Activated CD8-positive, alpha-beta T cell treated with anti-CD3 and anti-CD28 coated beads for 36 hours (primary cell): Measurements from ENCODE around the gene LYZ. TPM values are rescaled to one million over a fixed set of nuclear protein-coding genes. Genes with fewer than 3 reads are reported as not detected.
"Not testable (repeated sequence)": the region's sequence is repeated elsewhere in the genome, so short reads cannot be mapped to it uniquely, and the experiment has no call there.

ENCODE experiments used
- ATAC-seq: fragments of 200-7000 bp; cut with Tn5 transposase; one replicate; pipeline ENCODE4 v1.10.0; 2021; ENCODE audit warnings: mild to moderate bottlenecking, moderate library complexity
- CTCF ChIA-PET: fragments of 350-600 bp; sonication (Branson Sonifier 250); formaldehyde crosslinking; loops from one replicate; lab custom pipeline; 2021; ENCODE audit warnings: antibody characterized with exemption; lab: Charles Lee
- POLR2A ChIA-PET: fragments of 350-600 bp; sonication (Branson Sonifier 250); formaldehyde crosslinking; loops from one replicate; lab custom pipeline; 2021; ENCODE audit warnings: antibody characterized with exemption; lab: Charles Lee
- DNase-seq: peaks from one replicate; pipeline ENCODE4 v3.0.0-alpha.2; 2020
- H3K27ac Mint-ChIP-seq: one replicate; pipeline ENCODE4 v1.8.0; 2021; ENCODE audit warnings: mild to moderate bottlenecking, mixed read lengths
- H3K27me3 Mint-ChIP-seq: one replicate; pipeline ENCODE4 v1.8.0; 2021; ENCODE audit warnings: mixed read lengths
- H3K36me3 Mint-ChIP-seq: one replicate; pipeline ENCODE4 v1.8.0; 2021; ENCODE audit warnings: low read depth, mixed read lengths
- H3K4me1 Mint-ChIP-seq: one replicate; pipeline ENCODE4 v1.8.0; 2021; ENCODE audit warnings: low read depth, mixed read lengths
- H3K4me3 Mint-ChIP-seq: one replicate; pipeline ENCODE4 v1.8.0; 2021; ENCODE audit warnings: mild to moderate bottlenecking, moderate library complexity, mixed read lengths
- H3K9me3 Mint-ChIP-seq: one replicate; pipeline ENCODE4 v1.8.0; 2021; ENCODE audit warnings: mixed read lengths
- CTCF ChIP-seq: fragments of 200-600 bp; IDR thresholded peaks from one replicate; pipeline ENCODE4 v1.8.0; 2022; ENCODE audit warnings: antibody characterized with exemption, mild to moderate bottlenecking
- intact Hi-C: fragments of 100-400 bp; cut with micrococcal nuclease; formaldehyde crosslinking; loops from one replicate; pipeline ENCODE4 v1.10.0; 2022
- total RNA-seq, 2 experiments: library from RNA; stranded (reverse); gene quantifications; one replicate each; pipeline ENCODE4 v1.2.3, GENCODE V29; 2021

Gene LYZ
- total RNA-seq, result not detected

- Mint-ChIP-seq H3K27me3 (peaks cover under 1% of the 10 kb centered on the region), H3K4me1 (peaks cover 2% of the 10 kb centered on the region), H3K4me3 (no peak within 1 kb of the TSS), H3K9me3 (no peaks in the 10 kb centered on the region), H3K27ac (no peak within 1 kb of the TSS), H3K36me3 (no peaks in the 10 kb centered on the region)
- no peak for ATAC-seq
- TF ChIP-seq CTCF, result no peak
- DNase-seq, result no peak
- ChIA-PET CTCF (interaction anchor here (0.7 to 2.0 kb wide), 5 partner anchors 10 to 222 kb away, joined by 3 to 8 read pairs (median 4); no protein-coding TSS in a partner anchor), POLR2A (no interaction called here)
- intact Hi-C loops, result no loop called here
These were observed at the start of gene LYZ for GRCh38 chr12:69348162-69348938. TSS of gene LYZ (plus strand) at chr12:69348381. CDS start at chr12:69348409, 28 bp downstream.

GRCh38 chr12:69298947-69299346, 49.2 kb upstream of the LYZ start:
- ChIA-PET CTCF (interaction anchor here (1.2 to 1.7 kb wide), 2 partner anchors 9 to 272 kb away, joined by 3 to 6 read pairs; no protein-coding TSS in a partner anchor), POLR2A (no interaction called here)
- Mint-ChIP-seq H3K9me3 (peaks cover 2% of the 10 kb centered on the region), H3K27me3 (peaks cover 6% of the 10 kb centered on the region), H3K4me1 (no peaks in the 10 kb centered on the region), H3K4me3 (no peak overlapping the region), H3K27ac (no peak overlapping the region), H3K36me3 (no peaks in the 10 kb centered on the region)
- DNase-seq (no peak), ATAC-seq (no peak)
- intact Hi-C loops, result no loop called here
- TF ChIP-seq CTCF, result no peak

- ATAC-seq (no peak), DNase-seq (no peak)
- CTCF ChIA-PET, result no interaction called here
- Mint-ChIP-seq H3K27ac (no peak overlapping the region), H3K9me3 (peaks cover 14% of the 10 kb centered on the region), H3K4me1 (no peaks in the 10 kb centered on the region), H3K36me3 (peaks cover 4% of the 10 kb centered on the region), H3K27me3 (peaks cover 2% of the 10 kb centered on the region), H3K4me3 (no peak overlapping the region)
- POLR2A ChIA-PET, result no interaction called here
- TF ChIP-seq CTCF, result no peak
- intact Hi-C loops, result no loop called here
These were observed 43.9 kb upstream of the LYZ start for GRCh38 chr12:69304284-69304683.

GRCh38 chr12:69309461-69309860, 38.7 kb upstream of the LYZ start:
- intact Hi-C loops, result no loop called here
- peaks cover 1% of the 10 kb centered on the region for H3K36me3 Mint-ChIP-seq
- H3K27ac Mint-ChIP-seq, result no peak overlapping the region
- no peak for ATAC-seq
- ChIA-PET POLR2A (no interaction called here), CTCF (no interaction called here)
- peaks cover 2% of the 10 kb centered on the region for H3K27me3 Mint-ChIP-seq
- no peak for DNase-seq
- TF ChIP-seq CTCF, result no peak
- no peaks in the 10 kb centered on the region for H3K4me1 Mint-ChIP-seq
- H3K9me3 Mint-ChIP-seq, result peaks cover 13% of the 10 kb centered on the region
- no peak overlapping the region for H3K4me3 Mint-ChIP-seq

- Mint-ChIP-seq H3K4me3 (no peak overlapping the region), H3K9me3 (peaks cover 7% of the 10 kb centered on the region), H3K36me3 (no peaks in the 10 kb centered on the region), H3K27me3 (no peaks in the 10 kb centered on the region), H3K27ac (no peak overlapping the region), H3K4me1 (no peaks in the 10 kb centered on the region)
- TF ChIP-seq CTCF, result no peak
- ChIA-PET POLR2A (no interaction called here), CTCF (no interaction called here)
- intact Hi-C loops, result no loop called here
- no peak for ATAC-seq
- no peak for DNase-seq
These were observed 35.0 kb upstream of the LYZ start for GRCh38 chr12:69313209-69313608.

GRCh38 chr12:69316784-69317183, 31.4 kb upstream of the LYZ start:
- H3K4me1 Mint-ChIP-seq, ATAC-seq, POLR2A ChIA-PET, H3K4me3 Mint-ChIP-seq, H3K27me3 Mint-ChIP-seq, H3K27ac Mint-ChIP-seq, DNase-seq, CTCF ChIA-PET, intact Hi-C loops, H3K36me3 Mint-ChIP-seq: not testable (repeated sequence)
- H3K9me3 Mint-ChIP-seq, result peaks cover 12% of the 10 kb centered on the region

- DNase-seq, intact Hi-C loops, H3K27ac Mint-ChIP-seq, H3K4me1 Mint-ChIP-seq, H3K27me3 Mint-ChIP-seq, H3K36me3 Mint-ChIP-seq, CTCF ChIA-PET, POLR2A ChIA-PET, ATAC-seq, H3K4me3 Mint-ChIP-seq: not testable (repeated sequence)
- H3K9me3 Mint-ChIP-seq, result peaks cover 12% of the 10 kb centered on the region
These were observed 30.9 kb upstream of the LYZ start for GRCh38 chr12:69317233-69317632.
